AG09309 (cell line): ENCODE results near the gene CYB561D1.

Experiments used
- DNase-seq: peaks from one replicate; pipeline ENCODE4 v3.0.0-alpha.2; 2010; ENCODE audit warnings: low read depth
- H3K4me3 ChIP-seq: 2 replicates; pipeline ENCODE4 v1.5.1; 2011; ENCODE audit warnings: mild to moderate bottlenecking, low read depth, low read length, moderate library complexity; ENCODE audit not compliant: control insufficient read depth
- CTCF ChIP-seq: IDR thresholded peaks from 2 replicates; pipeline ENCODE4 v1.5.1; 2011; ENCODE audit warnings: mild to moderate bottlenecking, low read depth, low read length, inconsistent platforms; ENCODE audit not compliant: insufficient read depth, control insufficient read depth; ENCODE audit errors: missing control alignments

CYB561D1 gene

GRCh38 chr1:109541102-109541501 lies 47.2 kb downstream of the CYB561D1 start:
- DNase-seq: no peak
- H3K4me3 ChIP-seq: no peak overlapping the region
- TF ChIP-seq CTCF: no peak

GRCh38 chr1:109542657-109543056 lies 48.8 kb downstream of the CYB561D1 start:
- TF ChIP-seq CTCF: no peak
- H3K4me3 ChIP-seq: no peak overlapping the region
- DNase-seq: no peak

- TF ChIP-seq CTCF: no peak
- DNase-seq: no peak
- no peak overlapping the region for H3K4me3 ChIP-seq
Observed at GRCh38 chr1:109543283-109543987, 49.5 kb downstream of the CYB561D1 start.

GRCh38 chr1:109543988-109544735 lies 50.3 kb downstream of the CYB561D1 start:
- no peak for TF ChIP-seq CTCF
- no peak for DNase-seq
- H3K4me3 ChIP-seq: no peak overlapping the region

GRCh38 chr1:109546311-109547109 lies 52.6 kb downstream of the CYB561D1 start:
- TF ChIP-seq CTCF: peak; percentile 78
- DNase-seq: peak; percentile 54
- peak overlapping the region; percentile 94 for H3K4me3 ChIP-seq

GRCh38 chr1:109547463-109548320 lies 53.8 kb downstream of the CYB561D1 start:
- no peak for DNase-seq
- TF ChIP-seq CTCF: no peak

More at GRCh38 chr1:109547463-109548320, 53.8 kb downstream of the CYB561D1 start:
- peak overlapping the region; percentile 94 for H3K4me3 ChIP-seq
